GM21515 (cell line): ENCODE results near the gene TMEM63A.
"Not testable (repeated sequence)": the region's sequence is repeated elsewhere in the genome, so short reads cannot be mapped to it uniquely, and the experiment has no call there.

Source experiments
- ATAC-seq: cut with Tn5 transposase; IDR thresholded peaks from one replicate; pipeline ENCODE4 v1.9.1; 2021; ENCODE audit not compliant: unreplicated experiment

TMEM63A gene

DNA sequence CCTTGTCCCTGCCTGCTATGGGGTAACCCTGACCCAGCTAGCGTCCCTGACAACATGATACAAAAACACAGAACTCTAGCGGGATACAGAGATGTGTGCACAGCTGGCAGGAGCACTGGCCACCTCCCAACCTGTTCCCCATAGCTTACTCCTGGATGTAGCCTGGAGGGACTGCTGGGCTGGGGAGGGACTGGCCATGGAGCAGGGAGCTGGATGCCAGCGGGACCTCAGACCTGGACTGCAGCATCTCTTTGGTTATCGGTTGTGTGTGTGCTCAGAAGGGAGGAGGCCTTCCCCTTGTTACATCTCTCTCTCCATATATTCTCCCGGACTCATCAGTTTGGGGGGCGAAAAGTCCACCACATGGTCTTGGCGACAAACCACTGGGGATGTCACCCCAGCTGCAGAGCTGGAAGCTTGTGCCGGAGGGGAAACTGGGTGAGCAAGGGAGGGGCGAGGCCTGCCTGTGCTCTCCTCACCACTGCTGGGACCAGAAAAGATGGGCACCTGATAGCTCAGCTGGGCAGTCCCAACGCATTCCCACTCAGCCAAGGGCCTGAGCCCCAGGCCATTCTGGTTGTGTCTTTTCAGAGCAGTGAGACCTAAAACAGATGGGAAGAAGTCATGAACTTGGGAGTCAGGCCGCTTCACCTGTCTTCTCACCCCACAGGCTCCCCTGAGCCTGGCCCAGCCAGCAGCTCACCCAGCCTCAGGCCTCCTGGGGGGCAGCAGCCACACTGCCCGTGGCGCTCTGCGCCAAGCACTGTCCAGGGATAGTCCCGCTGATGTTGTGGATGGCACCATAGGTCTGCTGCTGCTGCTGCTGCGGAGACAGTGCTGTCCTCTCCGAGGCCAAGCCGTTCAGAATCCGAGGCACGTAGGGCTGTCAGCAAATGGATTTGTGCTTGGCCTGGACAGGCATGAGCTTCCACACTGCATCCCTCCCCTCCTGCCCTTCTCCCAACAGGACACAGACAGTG, 35.6 kb downstream of the TMEM63A start:
- no peak for ATAC-seq

DNA sequence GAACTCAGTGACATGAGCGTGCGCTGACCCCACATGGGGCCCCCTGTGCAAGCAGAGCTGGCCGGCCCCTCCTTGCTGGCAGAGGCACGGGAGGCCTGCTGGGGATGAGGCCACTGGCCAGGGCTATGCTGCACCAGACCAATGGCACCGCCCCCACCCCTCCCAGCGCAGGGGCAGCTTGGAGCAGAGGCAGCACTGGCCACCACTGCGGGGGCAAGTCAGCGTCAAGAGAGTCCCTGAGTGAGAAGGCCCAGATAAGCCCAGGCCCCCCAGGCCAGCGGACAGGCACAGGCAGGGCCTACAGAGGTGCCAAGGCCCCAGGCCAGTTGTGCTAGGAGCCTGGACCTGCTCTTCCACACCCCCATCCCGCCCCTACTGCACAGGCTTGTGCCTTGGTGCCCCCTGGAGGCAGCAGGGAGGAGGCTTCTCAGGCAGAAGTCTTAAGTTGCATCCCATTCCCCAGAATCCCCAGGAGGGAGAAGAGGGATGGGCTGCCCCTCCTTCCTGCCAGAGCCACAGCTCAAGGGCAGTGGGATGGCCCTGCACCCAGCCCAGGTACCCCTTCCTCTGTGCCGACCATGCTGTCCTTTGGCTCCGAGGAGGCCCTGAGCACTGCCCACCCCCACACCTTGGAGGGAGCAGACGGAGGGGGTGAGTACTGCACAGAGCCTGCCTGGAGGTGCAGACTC, 36.5 kb downstream of the TMEM63A start:
- ATAC-seq: no peak

DNA sequence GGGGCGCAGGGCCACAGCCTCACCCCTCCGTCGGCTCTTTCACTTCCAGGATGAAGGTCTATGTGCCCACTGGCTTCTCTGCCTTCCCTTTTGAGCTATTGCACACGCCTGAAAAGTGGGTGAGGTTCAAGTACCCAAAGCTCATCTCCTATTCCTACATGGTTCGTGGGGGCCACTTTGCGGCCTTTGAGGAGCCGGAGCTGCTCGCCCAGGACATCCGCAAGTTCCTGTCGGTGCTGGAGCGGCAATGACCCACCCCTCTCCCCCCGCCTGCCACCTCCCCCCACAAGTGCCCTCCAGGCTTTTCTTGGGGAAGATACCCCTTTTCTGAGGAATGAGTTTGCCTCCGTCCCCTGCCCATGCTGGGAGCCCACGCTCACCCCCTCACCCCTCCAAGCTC, 37.1 kb downstream of the TMEM63A start:
- no peak for ATAC-seq

DNA sequence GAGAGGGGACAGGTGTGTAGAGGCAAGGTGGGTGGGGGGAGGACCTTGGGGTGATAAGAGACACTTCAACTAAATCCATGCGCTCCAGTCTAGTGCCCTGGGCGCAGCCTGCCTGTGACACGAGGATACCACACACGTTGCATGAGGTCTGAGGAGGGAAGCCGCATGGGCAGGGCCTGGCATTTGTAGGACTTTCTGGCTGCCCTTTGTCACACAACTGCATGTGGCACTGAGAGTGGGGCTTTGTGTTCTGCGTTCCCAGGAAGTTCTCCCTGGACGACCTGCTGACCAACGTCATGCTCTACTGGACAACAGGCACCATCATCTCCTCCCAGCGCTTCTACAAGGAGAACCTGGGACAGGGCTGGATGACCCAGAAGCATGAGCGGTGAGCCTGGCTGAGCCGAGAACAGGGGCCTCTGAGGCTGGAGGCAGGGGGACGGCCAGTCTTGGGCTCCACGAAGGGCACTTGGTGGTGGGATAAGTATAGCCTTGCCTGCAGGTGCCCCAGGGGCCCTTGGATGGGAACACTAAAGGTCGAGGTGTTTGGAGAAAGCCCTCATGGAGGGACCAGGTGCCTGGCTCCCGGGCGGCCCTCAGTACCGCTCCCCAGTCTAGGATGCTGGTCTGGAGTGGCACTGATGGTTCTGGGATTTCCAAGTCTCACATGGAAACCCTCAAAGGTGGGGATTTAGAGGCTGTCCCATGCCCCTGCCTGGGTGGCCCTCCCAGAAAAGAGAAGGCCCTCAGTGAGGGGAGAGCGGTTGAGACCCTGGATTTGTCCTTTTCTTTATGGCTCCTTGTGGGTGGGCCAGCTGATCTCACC, 37.7 kb downstream of the TMEM63A start:
- no peak for ATAC-seq

DNA sequence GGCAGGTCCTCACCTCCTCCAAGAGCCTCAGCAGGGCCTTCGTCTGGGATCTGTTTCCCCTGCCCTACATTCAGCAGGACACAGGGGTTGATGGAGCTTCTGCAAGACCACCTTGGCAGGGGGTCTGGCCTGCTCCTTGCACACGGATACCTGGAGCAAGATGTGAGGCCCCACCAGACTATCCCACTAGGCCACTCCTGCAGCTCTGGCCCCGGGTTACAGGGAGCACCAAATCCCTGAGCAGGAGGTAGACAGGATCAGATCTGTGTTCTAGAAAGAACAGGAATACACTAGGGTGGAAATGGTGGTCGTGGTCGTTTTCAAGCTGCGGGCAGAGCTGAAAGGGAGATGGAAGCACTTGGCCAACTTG, 38.8 kb downstream of the TMEM63A start:
- no peak for ATAC-seq

DNA sequence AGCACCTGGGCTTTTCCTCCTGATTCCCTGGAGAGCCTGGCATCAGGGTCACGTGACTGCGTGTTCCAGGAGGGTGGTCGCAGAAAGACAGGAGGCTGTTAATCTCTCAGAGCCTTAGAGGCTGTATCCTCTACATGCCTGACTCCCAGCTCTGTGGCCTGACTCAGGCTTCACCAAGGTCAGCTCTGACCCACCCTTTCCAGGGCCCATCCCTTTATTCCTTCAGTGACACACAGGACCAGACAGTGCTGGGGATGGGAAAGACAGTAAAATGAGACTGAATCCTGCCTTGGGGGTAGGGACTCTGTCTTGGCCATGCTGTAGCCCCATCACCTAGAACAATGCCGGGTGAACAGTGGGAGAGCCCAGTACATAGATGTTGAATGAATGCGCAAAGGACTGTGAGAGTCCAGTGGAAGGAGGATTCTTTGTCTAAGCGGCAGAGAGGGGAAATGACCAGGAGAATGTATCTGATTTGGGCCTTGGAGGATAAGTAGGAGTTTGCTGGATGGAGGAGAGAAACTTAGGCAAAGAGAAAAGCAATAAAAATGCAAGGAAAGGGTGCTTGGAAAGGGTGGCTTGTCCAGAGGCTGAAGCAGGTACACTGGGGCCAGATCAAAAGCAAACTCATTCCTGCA, 39.3 kb downstream of the TMEM63A start:
- no peak for ATAC-seq

DNA sequence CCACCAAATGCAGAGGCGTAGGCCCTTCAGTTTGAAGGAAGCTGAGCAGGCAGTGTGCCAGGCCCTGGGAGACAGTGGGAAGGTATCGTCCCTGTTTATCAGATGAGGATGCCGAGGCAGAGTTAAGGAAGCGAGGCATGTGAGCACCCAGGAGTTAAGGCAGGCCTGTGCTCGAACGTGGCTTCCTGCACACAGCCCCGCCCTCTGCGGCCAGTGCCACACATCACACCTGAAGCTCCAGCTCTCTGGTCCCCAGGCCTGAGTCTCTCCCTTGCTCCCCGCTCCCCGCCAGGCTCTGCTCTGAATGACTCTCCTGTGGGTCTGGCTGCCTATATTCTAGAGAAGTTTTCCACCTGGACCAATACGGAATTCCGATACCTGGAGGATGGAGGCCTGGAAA, 40.1 kb downstream of the TMEM63A start:
- ATAC-seq: no peak

DNA sequence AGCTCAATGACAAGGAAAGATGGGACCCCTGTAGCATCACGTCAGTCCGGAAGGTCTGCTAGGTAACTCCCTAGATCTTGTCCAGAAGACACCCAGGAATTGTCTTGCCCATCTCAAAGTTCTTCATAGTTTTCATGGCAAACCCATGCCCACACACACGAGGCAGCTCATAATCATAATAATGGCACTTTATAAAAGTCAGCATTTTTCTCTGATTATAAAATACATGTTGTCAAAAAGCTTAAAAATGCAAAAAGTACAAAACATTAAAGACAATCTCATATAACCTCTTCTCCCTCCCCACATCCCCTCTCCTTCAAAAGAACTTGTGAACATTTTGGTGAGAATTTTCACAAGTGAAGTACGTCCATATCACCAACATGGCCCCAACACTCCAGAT, 41.5 kb downstream of the TMEM63A start:
- ATAC-seq: no peak

DNA sequence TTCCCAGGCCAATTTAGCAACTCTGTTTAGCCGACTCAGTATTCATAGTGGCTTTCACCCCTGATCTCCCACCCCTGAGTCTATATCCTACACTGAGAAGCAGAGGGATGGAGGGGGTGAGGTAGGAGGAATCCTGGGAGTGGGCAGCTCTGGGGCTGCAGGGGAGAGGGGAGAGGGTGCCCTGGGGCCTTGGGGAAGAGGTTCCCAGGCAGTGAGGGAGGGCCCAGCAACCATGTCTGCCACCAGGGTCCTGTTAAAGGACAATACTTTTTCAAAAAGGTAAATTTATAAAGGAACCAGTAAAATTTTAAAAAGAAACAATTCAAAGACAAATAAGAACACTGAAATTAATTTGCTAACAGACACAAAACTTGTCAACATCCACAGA, 42.0 kb downstream of the TMEM63A start:
- no peak for ATAC-seq

DNA sequence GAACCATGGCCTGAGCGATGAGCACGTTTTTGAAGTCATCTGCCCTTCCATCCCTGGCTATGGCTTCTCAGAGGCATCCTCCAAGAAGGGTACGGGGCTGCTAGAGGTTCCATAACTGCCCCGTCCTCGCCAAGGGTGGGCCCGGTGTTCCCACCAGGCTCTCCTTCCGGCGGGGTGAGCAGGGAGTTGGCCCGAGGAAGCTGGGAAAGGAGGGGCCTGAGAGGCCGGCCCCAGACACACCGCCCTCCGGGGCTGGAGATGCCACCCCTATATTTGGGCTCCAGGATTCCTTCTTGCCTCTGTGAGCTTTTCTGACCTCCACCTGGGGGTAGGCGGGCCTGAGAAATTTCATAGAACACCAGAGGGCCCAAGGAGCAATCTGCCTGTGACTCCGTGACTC, 43.4 kb downstream of the TMEM63A start:
- ATAC-seq: no peak

DNA sequence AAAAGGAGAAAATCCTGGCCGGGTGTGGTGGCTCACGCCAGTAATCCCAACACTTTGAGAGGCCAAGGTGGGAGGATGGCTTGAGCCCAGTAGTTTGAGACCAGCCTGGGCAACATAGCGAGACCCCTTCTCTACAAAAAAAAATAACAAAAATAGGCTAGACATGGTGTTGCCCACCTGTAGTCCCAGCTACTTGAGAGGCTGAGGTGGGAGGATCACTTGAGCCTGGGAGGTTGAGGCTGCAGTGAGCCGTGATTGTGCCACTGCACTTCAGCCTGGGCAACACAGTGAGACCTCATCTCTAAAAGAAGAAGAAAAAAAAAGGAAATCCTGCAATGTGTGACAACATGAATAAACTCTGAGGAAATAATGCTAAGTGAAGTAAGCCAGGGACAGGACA, 45.9 kb downstream of the TMEM63A start:
- ATAC-seq: not testable (repeated sequence)

DNA sequence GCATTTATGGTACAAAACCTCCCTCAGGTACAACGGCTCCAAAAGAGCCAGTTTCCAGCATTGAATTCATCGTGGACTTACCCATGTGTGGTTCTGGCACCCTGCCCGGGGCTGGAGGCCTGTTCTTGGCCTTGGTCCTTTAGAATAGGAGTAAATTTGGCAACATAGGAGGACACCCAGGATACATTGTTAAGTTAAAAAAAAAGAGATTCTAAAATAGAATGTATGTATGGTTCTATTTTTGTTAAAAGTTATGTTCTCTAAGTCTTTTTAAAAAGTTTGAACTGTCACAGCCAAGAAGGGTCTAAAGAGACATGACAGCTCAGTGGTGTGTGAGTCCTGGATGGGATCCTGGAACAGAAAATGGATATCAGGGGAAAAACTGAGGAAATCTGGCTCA, 46.3 kb downstream of the TMEM63A start:
- no peak for ATAC-seq

DNA sequence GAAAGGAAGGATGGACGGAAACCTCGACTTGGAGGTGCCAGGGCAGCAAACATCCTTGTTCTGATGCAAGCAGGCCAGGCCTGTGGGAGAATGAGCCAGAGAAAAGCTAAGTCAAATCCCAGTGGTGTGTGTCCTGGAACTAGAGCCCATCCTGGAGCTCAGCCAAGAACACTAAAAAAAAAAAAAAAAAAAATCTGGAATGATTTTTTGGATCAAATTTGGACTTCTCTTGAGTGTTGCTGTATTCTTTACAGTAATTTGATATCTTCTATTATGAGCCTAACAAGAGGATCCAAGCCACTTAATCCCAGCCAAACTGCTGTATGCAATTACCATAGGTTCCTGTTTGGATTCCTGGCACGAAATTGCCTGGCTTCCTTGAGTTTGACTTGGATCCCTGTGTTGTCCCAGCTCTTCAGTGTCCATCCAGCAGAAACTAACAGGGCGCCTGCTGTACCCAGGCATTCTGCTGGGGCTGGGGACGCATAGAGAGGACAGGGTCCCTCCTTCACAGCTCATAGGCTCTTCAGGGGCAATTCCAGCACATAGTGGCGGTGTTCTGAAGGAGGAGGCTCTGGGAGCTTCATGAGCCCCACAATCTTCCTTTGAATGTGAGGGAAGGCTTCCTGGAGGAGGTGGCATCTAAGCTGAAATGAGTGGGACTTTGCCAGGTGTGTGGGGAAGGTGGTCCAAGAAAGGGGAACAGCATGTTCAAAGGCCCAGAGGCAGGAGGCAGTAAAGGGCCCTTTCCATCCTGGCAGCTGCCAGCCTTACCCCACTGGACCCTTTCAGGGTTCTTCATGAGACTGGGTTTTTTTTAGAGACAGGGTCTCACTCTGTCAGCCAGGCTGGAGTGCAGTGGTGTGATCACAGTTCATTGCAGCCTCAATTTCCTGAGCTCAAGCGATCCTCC, 47.5 kb downstream of the TMEM63A start:
- no peak for ATAC-seq

DNA sequence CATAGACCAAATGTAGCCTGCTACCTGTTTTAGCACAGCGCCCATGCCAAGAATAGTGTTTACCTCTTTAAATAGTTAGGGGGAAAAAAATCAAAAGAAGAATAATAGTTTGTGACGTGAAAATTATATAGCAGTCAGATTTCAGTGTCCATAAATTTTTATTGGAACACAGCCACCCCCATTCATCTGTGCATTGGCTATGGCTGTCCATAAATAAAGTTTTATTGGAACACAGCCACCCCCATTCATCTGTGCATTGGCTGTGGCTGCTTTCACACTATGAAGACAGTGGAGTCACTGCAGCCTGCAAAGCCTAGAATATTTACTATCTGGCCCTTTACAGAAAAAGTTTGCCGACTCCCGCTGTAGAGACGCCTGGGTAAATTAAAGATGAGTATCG, 51.3 kb downstream of the TMEM63A start:
- ATAC-seq: no peak

DNA sequence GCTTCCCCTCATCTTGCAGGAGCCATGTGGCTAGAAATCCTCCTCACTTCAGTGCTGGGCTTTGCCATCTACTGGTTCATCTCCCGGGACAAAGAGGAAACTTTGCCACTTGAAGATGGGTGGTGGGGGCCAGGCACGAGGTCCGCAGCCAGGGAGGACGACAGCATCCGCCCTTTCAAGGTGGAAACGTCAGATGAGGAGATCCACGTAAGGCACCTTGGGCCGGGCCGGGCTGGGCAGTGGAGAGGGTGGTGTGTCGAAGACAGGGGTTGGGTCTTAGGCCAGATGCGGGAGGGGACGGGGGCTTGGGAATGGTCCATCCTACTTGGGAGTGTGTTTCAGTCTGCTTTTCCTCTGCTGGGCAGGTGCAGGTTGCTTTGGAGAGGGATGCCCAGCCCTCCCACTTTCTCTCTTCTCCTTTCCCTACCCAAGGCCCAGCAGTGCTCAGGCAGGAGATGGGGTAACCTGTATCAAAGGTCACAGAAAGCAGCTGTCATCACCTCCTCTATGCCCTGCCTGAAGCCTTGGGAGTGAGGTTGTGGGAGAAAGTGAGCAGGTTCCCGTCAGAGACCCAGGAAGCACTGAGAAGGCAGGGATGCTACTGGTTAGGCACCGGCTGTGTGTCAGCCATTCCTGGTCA, 53.4 kb downstream of the TMEM63A start:
- no peak for ATAC-seq

DNA sequence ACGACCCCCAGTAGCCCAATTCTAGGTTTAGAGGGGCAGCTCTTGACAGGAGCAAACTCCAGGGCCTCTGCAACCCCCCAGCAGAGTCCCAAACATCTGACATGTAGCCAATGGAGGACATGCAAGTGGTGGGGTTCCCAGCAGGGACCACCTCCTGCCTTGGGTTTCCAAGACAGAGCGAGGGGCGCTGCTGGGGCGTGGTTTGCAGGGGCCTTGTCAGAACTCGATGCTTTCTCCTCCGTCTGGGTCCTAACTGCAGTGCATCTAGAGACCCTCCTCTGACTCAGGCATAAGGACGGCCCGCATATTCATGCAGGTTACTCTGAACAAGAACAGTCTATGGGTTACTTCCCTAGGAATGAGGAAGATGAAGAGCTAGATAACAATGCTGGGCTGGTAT, 55.1 kb downstream of the TMEM63A start:
- ATAC-seq: no peak

DNA sequence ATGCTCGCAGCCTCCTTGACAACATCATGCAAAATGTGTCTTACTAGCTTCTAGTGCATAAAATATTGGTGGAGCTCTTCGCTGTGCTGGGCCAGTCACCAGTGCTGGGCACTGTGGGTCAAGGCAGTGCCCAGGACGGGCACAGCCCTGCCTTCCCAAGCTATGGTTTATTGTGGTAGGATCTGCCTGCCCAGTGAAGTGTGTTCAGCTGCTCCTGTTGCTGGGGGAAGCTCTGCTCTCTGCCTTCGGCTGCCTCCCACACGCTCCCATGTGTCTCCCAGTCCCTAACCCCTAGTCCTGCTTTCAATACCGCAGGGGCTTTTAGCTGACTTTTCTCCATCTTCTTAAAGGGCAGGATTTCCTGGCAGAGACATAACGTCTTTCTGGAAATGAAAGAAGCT, 56.6 kb downstream of the TMEM63A start:
- no peak for ATAC-seq

DNA sequence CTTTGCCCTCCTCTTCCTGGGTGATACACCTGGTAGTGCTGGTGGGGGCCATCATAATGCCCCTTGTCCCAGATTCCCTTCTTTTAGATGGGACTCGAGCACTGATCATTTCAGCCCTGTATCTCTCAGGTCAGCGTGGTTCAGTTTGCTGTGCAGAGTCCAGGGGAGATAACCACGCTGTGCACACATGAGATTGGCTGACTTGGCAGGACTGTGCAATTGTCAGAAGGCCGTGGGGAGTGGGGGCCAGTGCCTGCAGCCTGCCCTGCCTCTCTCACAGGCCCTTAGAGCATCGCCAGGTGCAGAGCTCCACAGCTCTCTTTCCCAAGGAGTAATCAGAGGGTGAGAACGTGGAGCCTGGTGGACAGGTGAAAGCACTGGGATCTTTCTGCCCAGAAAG, 57.1 kb downstream of the TMEM63A start:
- ATAC-seq: no peak

DNA sequence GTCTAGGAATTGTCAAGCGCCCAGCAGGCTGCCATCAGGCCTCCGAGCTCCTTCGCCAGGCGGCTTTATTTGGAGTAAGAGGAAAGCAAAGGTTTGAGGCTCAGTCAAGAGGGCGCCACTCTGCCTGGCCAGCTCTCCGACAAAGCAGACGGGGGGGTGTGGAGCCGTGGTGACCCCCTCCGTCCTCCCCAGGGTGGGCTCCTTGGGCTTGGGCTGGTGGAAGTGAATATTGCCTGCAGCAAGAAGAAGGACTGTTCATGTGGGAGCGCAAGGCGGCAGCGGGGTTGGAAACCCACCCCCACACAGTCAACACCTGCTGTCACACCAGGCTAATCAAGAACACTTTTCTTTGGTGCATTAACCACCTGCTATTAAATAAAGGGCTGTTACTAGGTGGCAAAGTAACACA, 57.6 kb downstream of the TMEM63A start:
- ATAC-seq: no peak
